Measurements from ENCODE around the gene IMMT.
"Not testable (repeated sequence)": the region's sequence is repeated elsewhere in the genome, so short reads cannot be mapped to it uniquely, and the experiment has no call there.

IMMT gene

DNA sequence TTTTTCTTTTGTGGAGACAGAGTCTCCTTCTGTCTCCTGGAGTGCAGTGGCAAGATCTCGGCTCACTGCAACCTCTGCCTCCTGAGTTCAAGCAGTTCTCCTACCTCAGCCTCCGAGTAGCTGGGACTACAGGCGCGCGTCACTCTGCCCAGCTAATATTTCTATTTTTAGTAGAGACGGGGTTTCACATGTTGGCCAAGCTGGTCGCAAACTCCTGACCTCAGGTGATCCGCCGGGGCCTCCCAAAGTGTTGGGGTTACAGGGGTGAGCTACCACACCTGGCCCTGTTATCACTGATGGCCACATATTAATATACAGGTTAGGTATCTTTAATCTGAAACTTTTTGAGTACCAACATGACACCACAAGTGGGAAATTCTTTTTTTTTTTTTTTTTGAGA, 7.4 kb upstream of the IMMT start:
- no peak overlapping the region for H3K4me2 ChIP-seq
- no peak for TF ChIP-seq Cebpa-rat (IDR thresholded peaks at IDR 0.05)
- no peaks in the 10 kb centered on the region for H3K9me3 ChIP-seq
- no peak overlapping the region for H3K27ac ChIP-seq
- H3K4me3 ChIP-seq: no peak overlapping the region
- peaks cover 24% of the 10 kb centered on the region for H3K36me3 ChIP-seq
- H3K27me3 ChIP-seq: no peaks in the 10 kb centered on the region
- H3K4me1 ChIP-seq: peaks cover 33% of the 10 kb centered on the region
- peaks cover 19% of the 10 kb centered on the region; the same call in 1 of the 2 replicates for H4K20me1 ChIP-seq
- H3K9ac ChIP-seq: no peak overlapping the region

DNA sequence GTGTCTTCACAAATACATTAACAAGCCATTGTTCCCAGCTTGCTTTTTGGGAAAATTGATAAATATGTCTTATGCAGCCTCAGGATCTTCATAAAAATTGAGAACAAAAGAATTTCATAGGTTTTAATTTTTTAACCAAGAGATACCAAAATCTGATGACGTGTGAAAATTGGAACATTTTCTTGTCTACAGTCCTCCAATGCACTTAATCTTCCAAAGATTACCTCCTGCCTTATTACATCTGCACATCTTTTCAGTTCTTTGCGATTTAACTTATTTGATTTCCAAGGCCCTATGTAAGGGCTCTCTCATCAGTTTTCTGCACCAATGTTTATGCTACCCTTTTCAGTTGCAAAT, 7.1 kb upstream of the IMMT start:
- Histone ChIP-seq H4K20me1 (peaks cover 19% of the 10 kb centered on the region; the same call in 1 of the 2 replicates), H3K9me3 (no peaks in the 10 kb centered on the region), H3K27ac (no peak overlapping the region), H3K4me1 (peaks cover 33% of the 10 kb centered on the region), H3K27me3 (no peaks in the 10 kb centered on the region), H3K36me3 (peaks cover 21% of the 10 kb centered on the region), H3K4me3 (no peak overlapping the region), H3K4me2 (no peak overlapping the region), H3K9ac (no peak overlapping the region)
- TF ChIP-seq Cebpa-rat (IDR thresholded peaks at IDR 0.05): no peak

DNA sequence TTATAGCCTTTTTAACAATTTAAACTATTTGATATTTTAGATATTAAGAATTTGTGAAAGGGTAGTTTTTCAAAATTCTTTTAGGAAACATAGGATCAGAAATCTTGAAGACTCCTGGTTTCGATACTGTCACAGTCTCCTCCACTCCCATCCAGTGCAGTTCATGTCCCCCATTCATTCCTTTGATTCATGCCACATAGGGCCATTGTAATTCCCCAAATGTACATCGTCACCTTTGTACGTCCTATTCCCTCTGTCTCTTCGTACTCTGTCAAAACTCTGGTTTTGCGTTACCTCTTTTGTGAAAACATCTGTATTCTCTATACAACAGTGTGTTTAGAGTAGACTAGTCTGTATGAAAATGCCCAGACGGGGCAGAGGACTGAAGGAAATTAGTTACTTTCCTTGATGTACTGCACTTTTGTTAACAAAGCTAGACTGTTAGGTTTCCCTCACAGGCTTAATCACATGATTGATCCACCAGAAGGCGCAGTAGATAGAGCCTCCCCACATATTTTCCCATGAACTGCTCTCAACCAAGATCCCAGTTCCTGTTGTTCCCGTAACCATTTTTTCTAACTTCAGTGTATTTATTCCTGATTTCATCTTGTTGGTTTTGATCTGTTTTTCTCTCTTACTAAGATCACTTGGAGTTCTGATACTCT, 6.5 kb upstream of the IMMT start:
- peaks cover 15% of the 10 kb centered on the region for H3K36me3 ChIP-seq
- H3K4me3 ChIP-seq: no peak overlapping the region
- H3K9ac ChIP-seq: no peak overlapping the region
- no peak overlapping the region for H3K27ac ChIP-seq
- TF ChIP-seq Cebpa-rat (IDR thresholded peaks at IDR 0.05): no peak
- peaks cover 36% of the 10 kb centered on the region for H3K4me1 ChIP-seq
- no peak overlapping the region for H3K4me2 ChIP-seq
- H4K20me1 ChIP-seq: peaks cover 19% of the 10 kb centered on the region; the same call in 1 of the 2 replicates
- H3K27me3 ChIP-seq: no peaks in the 10 kb centered on the region
- H3K9me3 ChIP-seq: no peaks in the 10 kb centered on the region

DNA sequence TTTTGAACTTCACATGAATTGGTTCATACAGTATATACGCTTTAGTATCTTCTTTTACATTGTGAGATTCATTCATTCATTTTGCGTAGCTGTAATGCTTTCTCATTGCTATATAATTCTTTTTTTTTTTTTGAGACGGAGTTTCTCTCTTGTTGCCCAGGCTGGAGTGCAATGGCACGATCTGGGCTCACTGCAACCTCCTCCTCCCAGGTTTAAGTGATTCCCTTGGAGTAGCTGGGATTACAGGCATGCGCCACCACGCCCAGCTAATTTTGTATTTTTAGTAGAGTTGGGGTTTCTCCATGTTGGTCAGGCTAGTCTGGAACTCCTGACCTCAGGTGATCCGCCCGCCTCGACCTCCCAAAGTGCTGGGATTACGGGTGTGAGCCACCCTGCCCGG, 5.3 kb upstream of the IMMT start:
- not testable (repeated sequence) for H3K27ac ChIP-seq, H3K36me3 ChIP-seq, H3K9me3 ChIP-seq, H3K27me3 ChIP-seq
- Histone ChIP-seq H4K20me1 (peaks cover 17% of the 10 kb centered on the region; the same call in 1 of the 2 replicates), H3K9ac (peak overlapping the region; percentile 84), H3K4me1 (peaks cover 47% of the 10 kb centered on the region), H3K4me2 (peak overlapping the region; percentile 80), H3K4me3 (peak overlapping the region; percentile 79)

DNA sequence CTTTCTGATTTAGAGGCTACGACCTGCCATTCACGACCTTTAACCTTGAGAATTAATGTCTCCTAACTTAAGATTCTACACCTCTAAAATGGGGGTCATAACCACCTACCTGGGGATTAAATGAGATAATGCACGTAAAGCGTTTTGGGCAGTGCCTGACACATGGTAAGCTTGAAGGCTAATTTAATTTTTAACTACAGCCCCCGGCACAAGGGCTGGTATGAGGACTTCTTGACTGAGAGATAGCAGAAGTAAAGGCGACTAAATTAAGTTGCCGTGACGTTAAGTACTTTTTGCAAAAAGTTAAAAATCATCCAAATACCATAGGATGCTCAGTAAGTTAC, 4.5 kb upstream of the IMMT start:
- Histone ChIP-seq H3K36me3 (no peaks in the 10 kb centered on the region), H3K4me3 (peak overlapping the region; percentile 79), H3K27me3 (no peaks in the 10 kb centered on the region), H3K27ac (peak overlapping the region; percentile 74), H3K4me2 (peak overlapping the region; percentile 80), H3K9ac (peak overlapping the region; percentile 84), H4K20me1 (peaks cover 10% of the 10 kb centered on the region; the same call in 1 of the 2 replicates), H3K9me3 (no peaks in the 10 kb centered on the region), H3K4me1 (peaks cover 46% of the 10 kb centered on the region)
- TF ChIP-seq Cebpa-rat (IDR thresholded peaks at IDR 0.05): no peak

DNA sequence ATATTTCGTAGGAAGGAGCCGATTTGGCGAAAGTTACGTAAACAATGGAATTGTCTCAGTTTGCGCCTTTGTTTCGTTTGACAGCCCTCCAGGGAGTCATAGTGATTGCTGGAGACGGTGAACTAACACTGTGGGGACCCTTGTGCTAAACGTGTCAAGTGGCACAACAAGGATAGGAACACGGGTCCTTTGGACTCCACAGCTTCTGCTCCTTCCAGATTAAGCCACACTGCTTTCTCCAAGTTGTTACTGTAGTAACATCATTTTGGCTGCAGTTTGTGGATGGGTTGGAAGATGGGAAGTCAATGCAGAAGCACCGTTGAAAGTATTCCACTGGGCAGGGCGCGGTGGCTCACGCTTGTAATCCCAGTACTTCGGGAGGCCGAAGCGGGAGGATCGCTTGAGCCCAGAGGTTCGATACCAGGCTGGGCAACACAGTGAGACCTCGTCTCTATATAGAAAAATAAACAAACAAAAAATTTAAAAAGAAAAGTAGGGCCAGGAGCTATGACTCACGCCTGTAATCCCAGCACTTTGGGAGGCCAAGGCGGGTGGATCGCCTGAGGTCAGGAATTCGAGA, 636 bp upstream of the IMMT start:
- Histone ChIP-seq H3K4me2 (peak overlapping the region; percentile 94), H3K4me1 (peaks cover 51% of the 10 kb centered on the region), H3K27ac (peak overlapping the region; percentile 99), H3K9me3 (no peaks in the 10 kb centered on the region), H3K27me3 (no peaks in the 10 kb centered on the region), H3K4me3 (peak overlapping the region; percentile 91), H3K36me3 (peaks cover 25% of the 10 kb centered on the region), H4K20me1 (peaks cover 39% of the 10 kb centered on the region), H3K9ac (peak overlapping the region; percentile 98)
- TF ChIP-seq Cebpa-rat (IDR thresholded peaks at IDR 0.05): no peak

DNA sequence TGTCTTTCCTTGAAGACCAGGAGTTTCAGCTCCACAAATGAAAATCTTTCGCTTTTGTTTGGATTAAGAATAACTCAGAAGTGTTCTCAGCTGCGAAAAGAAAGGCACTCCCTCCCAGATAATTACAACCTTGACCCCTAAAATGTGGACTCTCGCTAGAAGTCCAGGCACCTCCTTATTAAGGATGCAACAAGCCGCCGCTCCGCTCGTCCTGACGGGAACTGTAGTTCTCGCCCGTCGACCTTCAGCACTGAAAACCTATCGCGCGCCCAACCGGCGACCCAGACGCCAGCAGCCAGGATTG, 559 bp downstream of the IMMT start:
- H3K9ac ChIP-seq: peak overlapping the region; percentile 98
- peaks cover 52% of the 10 kb centered on the region for H3K4me1 ChIP-seq

DNA sequence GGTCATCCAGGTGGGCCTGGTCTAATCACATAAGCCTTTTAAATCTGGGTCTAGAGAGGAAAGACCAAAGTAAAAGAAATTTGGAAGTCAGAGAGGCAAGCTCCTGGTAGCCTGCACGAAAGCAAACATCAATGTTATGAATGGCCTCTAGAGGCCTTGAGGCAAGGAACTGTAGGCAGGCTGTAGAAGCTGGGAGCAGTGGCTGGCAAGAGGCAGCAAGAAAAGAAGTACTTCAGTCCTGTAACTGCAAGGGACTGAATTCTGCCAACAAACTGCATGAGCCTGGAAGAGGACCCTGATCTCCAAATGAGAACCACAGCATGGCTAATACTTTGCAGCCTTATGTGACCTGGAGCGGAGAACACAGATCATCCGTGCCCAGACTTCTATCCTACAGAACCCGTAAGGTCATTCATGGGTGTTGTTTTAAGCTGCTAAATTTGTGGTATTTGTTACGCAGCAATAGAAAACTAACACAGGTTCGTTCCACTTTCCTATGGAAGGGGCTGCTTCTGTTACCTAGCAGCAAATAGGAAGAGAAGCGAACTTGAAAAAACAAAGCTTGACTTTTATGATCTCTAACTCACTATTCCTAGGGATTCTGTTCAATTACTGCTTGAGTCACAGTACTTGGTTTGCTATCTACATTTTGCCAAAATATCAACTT, 1.2 kb downstream of the IMMT start:
- no peaks in the 10 kb centered on the region for H3K27me3 ChIP-seq
- H3K36me3 ChIP-seq: peaks cover 36% of the 10 kb centered on the region
- H3K9ac ChIP-seq: peak overlapping the region; percentile 98
- peak overlapping the region; percentile 94 for H3K4me2 ChIP-seq
- H3K4me1 ChIP-seq: peaks cover 58% of the 10 kb centered on the region
- TF ChIP-seq Cebpa-rat (IDR thresholded peaks at IDR 0.05): no peak
- no peaks in the 10 kb centered on the region for H3K9me3 ChIP-seq
- peak overlapping the region; percentile 99; the same call in 1 of the 2 replicates for H3K27ac ChIP-seq
- H3K4me3 ChIP-seq: peak overlapping the region; percentile 91
- H4K20me1 ChIP-seq: peaks cover 58% of the 10 kb centered on the region

More for the DNA sequence above, 559 bp downstream of the IMMT start:
- Histone ChIP-seq H3K27me3 (no peaks in the 10 kb centered on the region), H3K27ac (peak overlapping the region; percentile 99), H4K20me1 (peaks cover 51% of the 10 kb centered on the region), H3K4me3 (peak overlapping the region; percentile 91), H3K36me3 (peaks cover 36% of the 10 kb centered on the region), H3K9me3 (no peaks in the 10 kb centered on the region), H3K4me2 (peak overlapping the region; percentile 94)
- TF ChIP-seq Cebpa-rat (IDR thresholded peaks at IDR 0.05): no peak

DNA sequence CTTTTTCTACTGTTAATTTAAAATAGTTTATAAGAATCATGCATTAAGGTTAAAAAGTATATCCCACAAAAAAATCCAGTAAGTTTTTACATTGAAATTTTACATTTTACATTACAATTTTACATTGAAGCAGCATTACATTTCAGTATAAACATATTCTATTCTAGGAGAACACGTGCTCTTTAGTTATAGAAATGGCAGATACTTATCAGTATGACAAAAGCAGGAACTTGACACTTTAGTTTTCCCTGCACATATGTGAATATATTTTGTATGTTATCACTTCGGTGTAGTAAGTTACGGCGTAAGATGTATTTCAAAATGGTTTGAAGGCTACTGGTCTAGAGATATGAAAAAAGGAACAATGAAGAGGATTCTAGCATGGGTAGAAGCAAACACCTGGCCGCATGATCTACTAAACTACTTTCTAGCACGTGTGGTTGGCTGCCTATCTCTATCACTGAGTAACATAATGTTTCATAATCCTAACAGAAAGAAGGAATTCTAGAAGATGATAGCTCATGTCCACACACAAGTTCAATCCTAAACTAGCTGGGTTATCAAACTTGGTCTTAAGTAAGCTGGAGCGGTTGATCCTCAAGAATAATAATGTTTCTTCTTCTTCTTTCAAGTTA, 5.4 kb downstream of the IMMT start:
- Histone ChIP-seq H3K9me3 (no peaks in the 10 kb centered on the region), H4K20me1 (peaks cover 98% of the 10 kb centered on the region), H3K27me3 (no peaks in the 10 kb centered on the region), H3K9ac (no peak overlapping the region), H3K4me3 (no peak overlapping the region), H3K27ac (no peak overlapping the region), H3K36me3 (peaks cover 45% of the 10 kb centered on the region), H3K4me2 (peak overlapping the region; percentile 7; the same call in 1 of the 2 replicates), H3K4me1 (peaks cover 81% of the 10 kb centered on the region)
- TF ChIP-seq Cebpa-rat (IDR thresholded peaks at IDR 0.05): no peak

DNA sequence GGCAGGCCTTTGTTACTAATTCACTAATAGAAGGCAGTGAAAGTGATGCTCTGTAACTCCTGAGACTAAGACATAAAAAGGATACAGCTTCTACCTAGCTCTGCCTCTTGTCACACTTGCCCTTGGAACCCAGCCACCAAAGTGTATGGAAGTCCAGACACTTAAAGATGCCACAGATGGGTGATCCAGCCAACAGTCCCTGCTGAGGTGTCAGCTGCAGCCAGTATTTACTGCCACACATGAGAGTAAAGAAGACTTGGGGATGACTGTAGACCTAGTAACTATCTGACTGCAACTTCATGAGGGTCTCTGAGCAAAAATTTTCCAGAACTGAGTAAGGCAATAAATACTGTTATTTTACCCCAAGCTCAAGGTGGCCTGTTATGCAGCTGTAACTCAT, 8.8 kb downstream of the IMMT start:
- Histone ChIP-seq H3K36me3 (peaks cover 25% of the 10 kb centered on the region), H3K4me3 (no peak overlapping the region)

More for the DNA sequence above, 8.8 kb downstream of the IMMT start:
- peaks cover 98% of the 10 kb centered on the region for H4K20me1 ChIP-seq
- H3K4me2 ChIP-seq: peak overlapping the region; percentile 83
- peaks cover 81% of the 10 kb centered on the region for H3K4me1 ChIP-seq
- H3K27me3 ChIP-seq: no peaks in the 10 kb centered on the region
- H3K9me3 ChIP-seq: no peaks in the 10 kb centered on the region
- 0 out of 2 replicates have a peak overlapping the region, but pooled peaks have one; percentile 0 for H3K9ac ChIP-seq
- H3K27ac ChIP-seq: peak overlapping the region; percentile 62
- TF ChIP-seq Cebpa-rat (IDR thresholded peaks at IDR 0.05): no peak
